ENCODE data around the gene CNTN6.
"Not testable (repeated sequence)": the region's sequence is repeated elsewhere in the genome, so short reads cannot be mapped to it uniquely, and the experiment has no call there.

The CNTN6 gene

DNA sequence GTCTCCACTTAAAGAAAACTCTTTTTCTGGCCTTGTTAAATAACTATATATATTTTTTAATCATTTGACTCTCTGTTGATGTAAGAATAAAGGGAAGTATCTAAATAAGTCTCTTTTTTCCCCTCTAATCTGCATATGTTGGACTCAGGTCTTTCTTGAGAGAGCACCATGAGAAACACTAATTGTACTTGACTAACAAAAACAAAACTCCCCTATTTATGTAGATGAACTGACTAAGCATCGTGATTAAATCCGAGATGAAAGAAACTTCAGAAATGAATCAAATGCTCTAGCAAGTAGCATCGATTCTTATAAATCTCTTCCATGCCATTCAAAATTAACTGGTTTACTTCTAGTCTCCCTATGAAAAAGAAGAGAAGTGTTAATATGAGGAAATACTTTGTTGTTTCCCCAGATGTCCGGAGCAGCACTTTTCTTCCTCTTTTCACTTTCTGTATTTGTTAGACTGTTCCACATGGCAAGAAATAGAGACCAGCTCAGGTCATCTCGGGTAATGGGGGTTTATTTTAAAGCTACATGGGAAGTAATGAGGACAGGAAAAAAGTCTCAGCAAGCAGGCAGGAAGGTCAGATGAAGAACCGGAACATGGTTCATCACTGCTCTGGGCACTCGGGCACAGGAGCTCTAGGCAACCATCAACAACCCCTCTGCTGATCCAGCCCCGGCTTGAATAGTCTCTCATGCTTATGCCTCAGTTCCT, 288.3 kb downstream of the CNTN6 start:
- DNase-seq = no peak
- Histone ChIP-seq H3K4me3 (ENCODE audit: low read depth, low read length) (no peak overlapping the region), H3K27me3 (ENCODE audit: insufficient read depth, low read depth, severe bottlenecking) (no peaks in the 10 kb centered on the region), H3K36me3 (no peaks in the 10 kb centered on the region), H3K9me3 (ENCODE audit: severe bottlenecking) (no peaks in the 10 kb centered on the region), H3K27ac (no peak overlapping the region)
- TF ChIP-seq, protein P1, sequence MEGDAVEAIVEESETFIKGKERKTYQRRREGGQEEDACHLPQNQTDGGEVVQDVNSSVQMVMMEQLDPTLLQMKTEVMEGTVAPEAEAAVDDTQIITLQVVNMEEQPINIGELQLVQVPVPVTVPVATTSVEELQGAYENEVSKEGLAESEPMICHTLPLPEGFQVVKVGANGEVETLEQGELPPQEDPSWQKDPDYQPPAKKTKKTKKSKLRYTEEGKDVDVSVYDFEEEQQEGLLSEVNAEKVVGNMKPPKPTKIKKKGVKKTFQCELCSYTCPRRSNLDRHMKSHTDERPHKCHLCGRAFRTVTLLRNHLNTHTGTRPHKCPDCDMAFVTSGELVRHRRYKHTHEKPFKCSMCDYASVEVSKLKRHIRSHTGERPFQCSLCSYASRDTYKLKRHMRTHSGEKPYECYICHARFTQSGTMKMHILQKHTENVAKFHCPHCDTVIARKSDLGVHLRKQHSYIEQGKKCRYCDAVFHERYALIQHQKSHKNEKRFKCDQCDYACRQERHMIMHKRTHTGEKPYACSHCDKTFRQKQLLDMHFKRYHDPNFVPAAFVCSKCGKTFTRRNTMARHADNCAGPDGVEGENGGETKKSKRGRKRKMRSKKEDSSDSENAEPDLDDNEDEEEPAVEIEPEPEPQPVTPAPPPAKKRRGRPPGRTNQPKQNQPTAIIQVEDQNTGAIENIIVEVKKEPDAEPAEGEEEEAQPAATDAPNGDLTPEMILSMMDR (IDR thresholded peaks at IDR 0.05; ENCODE audit: low read depth, low read length) = no peak

DNA sequence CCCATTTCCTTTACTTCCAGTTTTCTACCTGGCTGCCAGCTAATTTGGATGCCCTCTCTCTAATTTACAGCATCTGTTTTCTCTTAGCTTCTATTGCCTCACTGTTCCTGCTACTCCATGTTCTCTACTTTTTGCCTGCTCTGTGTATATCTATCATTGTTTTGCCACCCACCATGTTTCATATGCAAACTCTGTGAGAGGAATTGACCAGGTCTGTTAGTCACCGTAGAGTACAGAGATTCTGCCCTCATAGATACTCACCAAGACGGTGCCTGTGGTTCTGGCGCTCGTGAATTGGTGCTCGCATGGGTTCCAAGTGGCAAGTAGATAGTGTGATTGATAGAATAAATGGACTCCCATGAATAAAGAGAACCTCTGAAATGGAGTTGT, 288.8 kb downstream of the CNTN6 start:
- TF ChIP-seq, protein P1 (IDR thresholded peaks at IDR 0.05; ENCODE audit: low read depth, low read length) = no peak
- no peak for DNase-seq
- Histone ChIP-seq H3K27me3 (ENCODE audit: insufficient read depth, low read depth, severe bottlenecking) (no peaks in the 10 kb centered on the region), H3K4me3 (ENCODE audit: low read depth, low read length) (no peak overlapping the region), H3K36me3 (no peaks in the 10 kb centered on the region), H3K9me3 (ENCODE audit: severe bottlenecking) (no peaks in the 10 kb centered on the region), H3K27ac (no peak overlapping the region)

DNA sequence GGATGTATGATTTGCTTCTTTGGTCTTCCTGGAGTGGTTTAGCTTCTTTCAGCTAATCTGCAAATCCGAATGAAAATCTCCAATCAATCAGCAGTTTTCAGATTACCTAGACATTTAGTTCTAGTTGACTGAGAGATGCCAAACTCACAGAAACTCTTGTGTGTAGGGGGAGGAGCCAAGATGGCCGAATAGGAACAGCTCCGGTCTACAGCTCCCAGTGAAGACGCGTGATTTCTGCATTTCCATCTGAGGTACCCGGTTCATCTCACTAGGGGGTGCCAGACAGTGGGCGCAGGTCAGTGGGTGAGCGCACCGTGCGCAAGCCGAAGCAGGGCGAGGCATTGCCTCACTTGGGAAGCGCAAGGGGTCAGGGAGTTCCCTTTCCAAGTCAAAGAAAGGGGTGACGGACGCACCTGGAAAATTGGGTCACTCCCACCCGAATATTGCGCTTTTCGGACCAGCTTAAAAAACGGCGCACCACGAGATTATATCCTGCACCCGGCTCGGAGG, 294.6 kb downstream of the CNTN6 start:
- not testable (repeated sequence) for H3K27ac ChIP-seq; H3K27me3 ChIP-seq (ENCODE audit: insufficient read depth, low read depth, severe bottlenecking); H3K9me3 ChIP-seq (ENCODE audit: severe bottlenecking); H3K4me3 ChIP-seq (ENCODE audit: low read depth, low read length); DNase-seq; H3K36me3 ChIP-seq

DNA sequence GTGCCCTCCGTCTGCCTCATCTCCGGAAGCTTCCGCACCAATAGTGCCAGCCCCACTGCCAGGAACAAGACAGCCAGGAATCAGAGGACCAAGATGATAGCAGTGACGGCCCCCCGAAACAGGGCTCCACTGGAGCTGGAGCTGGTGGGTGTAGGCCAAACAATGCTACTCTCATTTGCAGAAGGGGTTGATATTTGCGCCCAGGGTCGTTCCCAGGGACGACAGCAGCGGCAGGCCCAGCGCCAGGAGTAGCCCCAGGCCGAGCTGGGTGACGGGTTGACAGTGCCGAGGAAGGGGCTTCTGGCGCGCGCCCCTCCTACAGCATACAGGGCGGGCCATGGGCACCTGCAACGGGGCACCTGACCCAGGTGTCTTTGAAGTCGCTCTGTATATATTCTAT, 301.4 kb downstream of the CNTN6 start:
- no peaks in the 10 kb centered on the region for H3K27me3 ChIP-seq (ENCODE audit: insufficient read depth, low read depth, severe bottlenecking)
- H3K9me3 ChIP-seq (ENCODE audit: severe bottlenecking) = no peaks in the 10 kb centered on the region
- no peak overlapping the region for H3K27ac ChIP-seq
- no peak overlapping the region for H3K4me3 ChIP-seq (ENCODE audit: low read depth, low read length)
- H3K36me3 ChIP-seq = no peaks in the 10 kb centered on the region
- TF ChIP-seq, protein P1 (IDR thresholded peaks at IDR 0.05; ENCODE audit: low read depth, low read length) = no peak
- no peak for DNase-seq

DNA sequence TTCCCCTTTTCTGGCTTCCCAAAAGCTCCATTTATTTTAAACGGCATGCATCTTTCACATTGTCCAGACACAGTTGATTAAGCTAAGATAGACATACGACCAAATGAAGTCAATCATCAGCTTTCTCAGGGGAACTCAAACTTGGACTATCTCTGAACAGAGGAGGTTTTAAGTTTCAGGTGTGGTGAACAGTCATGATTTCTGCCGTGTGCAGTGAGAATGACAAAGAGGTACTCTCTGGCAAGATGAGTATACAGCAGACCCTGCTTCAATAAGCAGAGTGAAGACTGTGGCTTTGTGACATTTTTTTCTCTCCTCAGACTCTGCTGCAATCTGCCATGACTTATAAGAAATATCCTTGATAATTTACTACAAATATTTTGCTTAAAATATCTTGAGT, 307.7 kb downstream of the CNTN6 start:
- Histone ChIP-seq H3K36me3 (no peaks in the 10 kb centered on the region), H3K9me3 (ENCODE audit: severe bottlenecking) (no peaks in the 10 kb centered on the region), H3K27ac (no peak overlapping the region), H3K27me3 (ENCODE audit: insufficient read depth, low read depth, severe bottlenecking) (no peaks in the 10 kb centered on the region), H3K4me3 (ENCODE audit: low read depth, low read length) (no peak overlapping the region)
- TF ChIP-seq, protein P1 (IDR thresholded peaks at IDR 0.05; ENCODE audit: low read depth, low read length) = no peak
- DNase-seq = no peak

DNA sequence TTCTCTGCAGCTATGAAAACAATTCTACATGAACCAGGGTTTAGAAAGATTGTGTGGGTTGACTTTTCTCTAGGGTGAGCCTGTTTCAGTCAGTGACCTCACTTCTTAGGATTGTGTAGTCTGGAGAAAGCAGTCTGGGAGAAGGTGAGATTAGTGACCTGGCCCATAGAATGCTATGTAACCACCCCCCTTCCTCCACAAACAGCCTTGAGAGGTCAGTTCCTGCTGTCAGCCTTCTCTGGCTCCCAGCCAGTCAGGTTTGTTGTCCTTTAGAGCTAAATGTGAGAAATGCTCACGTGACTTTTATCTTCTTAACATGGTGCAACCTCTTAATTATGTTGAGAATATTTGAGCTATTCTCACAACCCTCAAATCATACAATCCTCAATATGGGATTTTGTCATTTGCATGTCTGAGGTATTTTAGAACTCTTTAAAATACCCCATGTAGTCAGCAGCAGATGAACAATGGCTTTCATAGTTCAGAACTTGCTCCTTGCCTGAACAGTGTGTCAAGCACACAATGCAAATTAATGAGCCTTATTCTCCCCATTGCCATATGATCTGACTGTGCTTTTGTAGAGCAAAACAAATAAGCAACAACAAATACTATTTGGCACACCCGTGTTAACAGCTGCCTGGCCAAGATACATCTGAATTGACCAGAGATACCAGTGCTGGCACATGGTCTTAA, 311.6 kb downstream of the CNTN6 start:
- TF ChIP-seq, protein P1 (IDR thresholded peaks at IDR 0.05; ENCODE audit: low read depth, low read length) = no peak
- Histone ChIP-seq H3K27me3 (ENCODE audit: insufficient read depth, low read depth, severe bottlenecking) (no peaks in the 10 kb centered on the region), H3K4me3 (ENCODE audit: low read depth, low read length) (no peak overlapping the region), H3K9me3 (ENCODE audit: severe bottlenecking) (no peaks in the 10 kb centered on the region), H3K27ac (no peak overlapping the region), H3K36me3 (no peaks in the 10 kb centered on the region)
- peak; percentile 33 for DNase-seq

Measured in WERI-Rb-1 (cell line).